ENCODE data around the gene GMFB.

DNA sequence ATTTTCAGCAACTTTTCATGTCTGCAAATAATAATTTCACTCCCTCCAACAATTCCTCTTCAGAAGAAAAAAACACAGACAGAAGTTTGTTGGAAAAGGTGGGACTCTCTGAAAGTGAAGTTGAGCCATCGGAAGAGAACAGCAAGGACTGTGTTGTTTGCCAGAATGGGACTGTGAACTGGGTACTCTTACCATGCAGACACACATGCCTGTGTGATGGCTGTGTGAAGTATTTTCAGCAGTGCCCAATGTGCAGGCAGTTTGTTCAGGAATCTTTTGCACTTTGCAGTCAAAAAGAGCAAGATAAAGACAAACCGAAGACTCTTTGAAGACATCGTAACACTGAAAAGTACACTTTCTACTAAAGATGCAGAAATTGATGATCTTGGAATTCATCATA lies 49.3 kb upstream of the GMFB start:
- no peak for TF ChIP-seq EGR2 (tag by site-specific recombination; IDR thresholded peaks at IDR 0.05; ENCODE audit: low read depth)
- TF ChIP-seq ZNF768 (tag by site-specific recombination; IDR thresholded peaks at IDR 0.05) = no peak
- TF ChIP-seq ZBTB1 (tag by site-specific recombination; IDR thresholded peaks at IDR 0.05) = no peak
- TF ChIP-seq ZBTB20 (tag by site-specific recombination; IDR thresholded peaks at IDR 0.05) = no peak
- TF ChIP-seq OVOL3 (tag by site-specific recombination; IDR thresholded peaks at IDR 0.05) = no peak
- TF ChIP-seq, protein P1, sequence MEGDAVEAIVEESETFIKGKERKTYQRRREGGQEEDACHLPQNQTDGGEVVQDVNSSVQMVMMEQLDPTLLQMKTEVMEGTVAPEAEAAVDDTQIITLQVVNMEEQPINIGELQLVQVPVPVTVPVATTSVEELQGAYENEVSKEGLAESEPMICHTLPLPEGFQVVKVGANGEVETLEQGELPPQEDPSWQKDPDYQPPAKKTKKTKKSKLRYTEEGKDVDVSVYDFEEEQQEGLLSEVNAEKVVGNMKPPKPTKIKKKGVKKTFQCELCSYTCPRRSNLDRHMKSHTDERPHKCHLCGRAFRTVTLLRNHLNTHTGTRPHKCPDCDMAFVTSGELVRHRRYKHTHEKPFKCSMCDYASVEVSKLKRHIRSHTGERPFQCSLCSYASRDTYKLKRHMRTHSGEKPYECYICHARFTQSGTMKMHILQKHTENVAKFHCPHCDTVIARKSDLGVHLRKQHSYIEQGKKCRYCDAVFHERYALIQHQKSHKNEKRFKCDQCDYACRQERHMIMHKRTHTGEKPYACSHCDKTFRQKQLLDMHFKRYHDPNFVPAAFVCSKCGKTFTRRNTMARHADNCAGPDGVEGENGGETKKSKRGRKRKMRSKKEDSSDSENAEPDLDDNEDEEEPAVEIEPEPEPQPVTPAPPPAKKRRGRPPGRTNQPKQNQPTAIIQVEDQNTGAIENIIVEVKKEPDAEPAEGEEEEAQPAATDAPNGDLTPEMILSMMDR (tag by site-specific recombination; IDR thresholded peaks at IDR 0.05) = no peak
- TF ChIP-seq, protein P2, sequence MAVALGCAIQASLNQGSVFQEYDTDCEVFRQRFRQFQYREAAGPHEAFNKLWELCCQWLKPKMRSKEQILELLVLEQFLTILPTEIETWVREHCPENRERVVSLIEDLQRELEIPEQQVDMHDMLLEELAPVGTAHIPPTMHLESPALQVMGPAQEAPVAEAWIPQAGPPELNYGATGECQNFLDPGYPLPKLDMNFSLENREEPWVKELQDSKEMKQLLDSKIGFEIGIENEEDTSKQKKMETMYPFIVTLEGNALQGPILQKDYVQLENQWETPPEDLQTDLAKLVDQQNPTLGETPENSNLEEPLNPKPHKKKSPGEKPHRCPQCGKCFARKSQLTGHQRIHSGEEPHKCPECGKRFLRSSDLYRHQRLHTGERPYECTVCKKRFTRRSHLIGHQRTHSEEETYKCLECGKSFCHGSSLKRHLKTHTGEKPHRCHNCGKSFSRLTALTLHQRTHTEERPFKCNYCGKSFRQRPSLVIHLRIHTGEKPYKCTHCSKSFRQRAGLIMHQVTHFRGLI (tag by site-specific recombination; IDR thresholded peaks at IDR 0.05) = no peak
- TF ChIP-seq ZNF350 (tag by site-specific recombination; IDR thresholded peaks at IDR 0.05) = no peak
